ENCODE results near the gene CDH4. TPM values are rescaled to one million over a fixed set of nuclear protein-coding genes. Genes with fewer than 3 reads are reported as not detected.

The CDH4 gene
- total RNA-seq, 2 experiments from 2014 or later: 0.10 to 0.15 TPM

GRCh38 chr20:61659246-61659993, 407.4 kb downstream of the CDH4 start:
- Mint-ChIP-seq H3K27ac (no peak overlapping the region), H3K27me3 (ENCODE audit: low read depth) (no peaks in the 10 kb centered on the region), H3K4me1 (ENCODE audit: low read depth) (no peaks in the 10 kb centered on the region), H3K4me3 (no peak overlapping the region), H3K36me3 (ENCODE audit: low read depth) (no peaks in the 10 kb centered on the region), H3K9me3 (peaks cover under 1% of the 10 kb centered on the region)
- intact Hi-C loops (cut with micrococcal nuclease): no loop called here
- DNase-seq: no peak
- CTCF ChIA-PET: no interaction called here

GRCh38 chr20:61659994-61660346, 407.9 kb downstream of the CDH4 start:
- no peak overlapping the region for H3K4me3 Mint-ChIP-seq
- DNase-seq: no peak
- CTCF ChIA-PET: no interaction called here
- H3K27me3 Mint-ChIP-seq (ENCODE audit: low read depth): no peaks in the 10 kb centered on the region
- intact Hi-C loops (cut with micrococcal nuclease): no loop called here
- H3K27ac Mint-ChIP-seq: no peak overlapping the region
- H3K36me3 Mint-ChIP-seq (ENCODE audit: low read depth): no peaks in the 10 kb centered on the region
- no peaks in the 10 kb centered on the region for H3K9me3 Mint-ChIP-seq
- no peaks in the 10 kb centered on the region for H3K4me1 Mint-ChIP-seq (ENCODE audit: low read depth)

- Mint-ChIP-seq H3K36me3 (ENCODE audit: low read depth) (no peaks in the 10 kb centered on the region), H3K4me1 (ENCODE audit: low read depth) (no peaks in the 10 kb centered on the region), H3K27me3 (ENCODE audit: low read depth) (no peaks in the 10 kb centered on the region), H3K27ac (no peak overlapping the region), H3K9me3 (no peaks in the 10 kb centered on the region), H3K4me3 (no peak overlapping the region)
- intact Hi-C loops (cut with micrococcal nuclease): no loop called here
- CTCF ChIA-PET: no interaction called here
- no peak for DNase-seq
Measured at GRCh38 chr20:61660559-61660958, 408.5 kb downstream of the CDH4 start.

GRCh38 chr20:61661025-61661424, 409.0 kb downstream of the CDH4 start:
- Mint-ChIP-seq H3K4me1 (ENCODE audit: low read depth) (no peaks in the 10 kb centered on the region), H3K9me3 (no peaks in the 10 kb centered on the region), H3K27me3 (ENCODE audit: low read depth) (no peaks in the 10 kb centered on the region), H3K36me3 (ENCODE audit: low read depth) (no peaks in the 10 kb centered on the region), H3K4me3 (no peak overlapping the region), H3K27ac (no peak overlapping the region)
- intact Hi-C loops (cut with micrococcal nuclease): no loop called here
- DNase-seq: no peak
- CTCF ChIA-PET: interaction anchor here (0.7 kb wide), 1 partner anchor 1207 kb away, joined by 4 read pairs; no protein-coding TSS in a partner anchor

- Mint-ChIP-seq H3K27me3 (ENCODE audit: low read depth) (no peaks in the 10 kb centered on the region), H3K9me3 (no peaks in the 10 kb centered on the region), H3K4me3 (no peak overlapping the region), H3K4me1 (ENCODE audit: low read depth) (no peaks in the 10 kb centered on the region), H3K27ac (no peak overlapping the region), H3K36me3 (ENCODE audit: low read depth) (no peaks in the 10 kb centered on the region)
- intact Hi-C loops (cut with micrococcal nuclease): no loop called here
- no peak for DNase-seq
- CTCF ChIA-PET: interaction anchor here (0.7 kb wide), 1 partner anchor 1208 kb away, joined by 4 read pairs; no protein-coding TSS in a partner anchor
Measured at GRCh38 chr20:61661583-61661982, 409.5 kb downstream of the CDH4 start.

GRCh38 chr20:61662226-61662967, 410.3 kb downstream of the CDH4 start:
- no peaks in the 10 kb centered on the region for H3K4me1 Mint-ChIP-seq (ENCODE audit: low read depth)
- no peak overlapping the region for H3K27ac Mint-ChIP-seq
- H3K9me3 Mint-ChIP-seq: no peaks in the 10 kb centered on the region
- intact Hi-C loops (cut with micrococcal nuclease): no loop called here
- no peaks in the 10 kb centered on the region for H3K36me3 Mint-ChIP-seq (ENCODE audit: low read depth)
- no peak for DNase-seq
- H3K4me3 Mint-ChIP-seq: no peak overlapping the region
- no peaks in the 10 kb centered on the region for H3K27me3 Mint-ChIP-seq (ENCODE audit: low read depth)
- CTCF ChIA-PET: interaction anchor here (0.5 kb wide), 1 partner anchor 1482 kb away, joined by 3 read pairs; no protein-coding TSS in a partner anchor

GRCh38 chr20:61662968-61663331, 410.9 kb downstream of the CDH4 start:
- intact Hi-C loops (cut with micrococcal nuclease): no loop called here
- CTCF ChIA-PET: no interaction called here
- Mint-ChIP-seq H3K4me1 (ENCODE audit: low read depth) (no peaks in the 10 kb centered on the region), H3K27ac (no peak overlapping the region), H3K4me3 (no peak overlapping the region), H3K27me3 (ENCODE audit: low read depth) (no peaks in the 10 kb centered on the region), H3K9me3 (no peaks in the 10 kb centered on the region), H3K36me3 (ENCODE audit: low read depth) (no peaks in the 10 kb centered on the region)
- no peak for DNase-seq

- Mint-ChIP-seq H3K36me3 (ENCODE audit: low read depth) (no peaks in the 10 kb centered on the region), H3K9me3 (no peaks in the 10 kb centered on the region), H3K4me3 (no peak overlapping the region), H3K27ac (no peak overlapping the region), H3K4me1 (ENCODE audit: low read depth) (no peaks in the 10 kb centered on the region), H3K27me3 (ENCODE audit: low read depth) (no peaks in the 10 kb centered on the region)
- intact Hi-C loops (cut with micrococcal nuclease): no loop called here
- CTCF ChIA-PET: no interaction called here
- DNase-seq: no peak
Measured at GRCh38 chr20:61663521-61664425, 411.7 kb downstream of the CDH4 start.

- Mint-ChIP-seq H3K27me3 (ENCODE audit: low read depth) (no peaks in the 10 kb centered on the region), H3K9me3 (no peaks in the 10 kb centered on the region), H3K27ac (no peak overlapping the region), H3K4me1 (ENCODE audit: low read depth) (no peaks in the 10 kb centered on the region), H3K36me3 (ENCODE audit: low read depth) (no peaks in the 10 kb centered on the region), H3K4me3 (no peak overlapping the region)
- DNase-seq: no peak
- intact Hi-C loops (cut with micrococcal nuclease): no loop called here
- CTCF ChIA-PET: no interaction called here
Measured at GRCh38 chr20:61664556-61665320, 412.7 kb downstream of the CDH4 start.

GRCh38 chr20:61665528-61666470, 413.7 kb downstream of the CDH4 start:
- Mint-ChIP-seq H3K9me3 (no peaks in the 10 kb centered on the region), H3K36me3 (ENCODE audit: low read depth) (no peaks in the 10 kb centered on the region), H3K27me3 (ENCODE audit: low read depth) (no peaks in the 10 kb centered on the region), H3K4me3 (no peak overlapping the region), H3K4me1 (ENCODE audit: low read depth) (no peaks in the 10 kb centered on the region), H3K27ac (no peak overlapping the region)
- intact Hi-C loops (cut with micrococcal nuclease): no loop called here
- CTCF ChIA-PET: no interaction called here
- DNase-seq: no peak

GRCh38 chr20:61666471-61666832, 414.4 kb downstream of the CDH4 start:
- intact Hi-C loops (cut with micrococcal nuclease): no loop called here
- Mint-ChIP-seq H3K9me3 (no peaks in the 10 kb centered on the region), H3K27me3 (ENCODE audit: low read depth) (no peaks in the 10 kb centered on the region), H3K27ac (no peak overlapping the region), H3K36me3 (ENCODE audit: low read depth) (no peaks in the 10 kb centered on the region), H3K4me3 (no peak overlapping the region), H3K4me1 (ENCODE audit: low read depth) (no peaks in the 10 kb centered on the region)
- CTCF ChIA-PET: no interaction called here
- DNase-seq: no peak
